HepG2 (cell line): ENCODE data around the gene NOL11. TPM values are rescaled to one million over a fixed set of nuclear protein-coding genes. Genes with fewer than 3 reads are reported as not detected.

Experiments
- GATAD2A ChIP-seq: IDR thresholded peaks from 2 replicates; pipeline ENCODE4 v1.6.1; 2016
- IRX3 ChIP-seq: sonication (generic); formaldehyde crosslinking; IDR thresholded peaks from 2 replicates; pipeline ENCODE4 v1.8.1; 2023; ENCODE audit warnings: mild to moderate bottlenecking, low read depth, missing genetic modification reagents, borderline replicate concordance
- MBNL3 ChIP-seq: fragments of 250-450 bp; sonication (Bioruptor Pico); conservative IDR thresholded peaks from 2 replicates; pipeline ENCODE4 v1.8.0; 2022; ENCODE audit warnings: mild to moderate bottlenecking, inconsistent platforms
- MXI1 ChIP-seq: IDR thresholded peaks from 3 replicates; pipeline ENCODE4 v1.6.1; 2012; ENCODE audit warnings: low read depth, low read length, inconsistent platforms, borderline replicate concordance
- POGZ ChIP-seq: sonication (generic); formaldehyde crosslinking; IDR thresholded peaks from 2 replicates; pipeline ENCODE4 v1.4.0; 2020; ENCODE audit warnings: mild to moderate bottlenecking, missing genetic modification reagents
- PRMT3 ChIP-seq: sonication (generic); formaldehyde crosslinking; IDR thresholded peaks from 2 replicates; pipeline ENCODE4 v1.8.1; 2022; ENCODE audit warnings: low read depth, mild to moderate bottlenecking, moderate library complexity, missing genetic modification reagents, borderline replicate concordance
- RBFOX2 ChIP-seq: fragments of 200-400 bp; formaldehyde crosslinking; IDR thresholded peaks from 2 replicates; pipeline ENCODE4 v1.6.1; 2017; ENCODE audit warnings: low read depth, mild to moderate bottlenecking, low read length
- STAG1 ChIP-seq: sonication (generic); formaldehyde crosslinking; IDR thresholded peaks from 2 replicates; pipeline ENCODE4 v1.4.0; 2020; ENCODE audit warnings: missing genetic modification reagents
- ZMYM4 ChIP-seq: sonication (generic); formaldehyde crosslinking; IDR thresholded peaks from 2 replicates; pipeline ENCODE4 v1.8.1; 2023; ENCODE audit warnings: mild to moderate bottlenecking, missing genetic modification reagents
- ZNF230 ChIP-seq: sonication (generic); formaldehyde crosslinking; IDR thresholded peaks from 2 replicates; pipeline ENCODE4 v1.4.0; 2020; ENCODE audit warnings: mild to moderate bottlenecking, missing genetic modification reagents
- ZNF296 ChIP-seq: sonication (generic); formaldehyde crosslinking; conservative IDR thresholded peaks from 2 replicates; pipeline ENCODE4 v1.5.0; 2020; ENCODE audit warnings: mild to moderate bottlenecking, missing genetic modification reagents
- ZNF432 ChIP-seq: sonication (generic); formaldehyde crosslinking; IDR thresholded peaks from 2 replicates; pipeline ENCODE4 v1.5.0; 2020; ENCODE audit warnings: missing genetic modification reagents, mild to moderate bottlenecking, borderline replicate concordance
- ZNF547 ChIP-seq: sonication (generic); formaldehyde crosslinking; IDR thresholded peaks from 2 replicates; pipeline ENCODE4 v1.5.1; 2020; ENCODE audit warnings: mild to moderate bottlenecking, missing genetic modification reagents
- ZNF550 ChIP-seq: sonication (generic); formaldehyde crosslinking; IDR thresholded peaks from 2 replicates; pipeline ENCODE4 v1.4.0; 2020; ENCODE audit warnings: mild to moderate bottlenecking, missing genetic modification reagents, borderline replicate concordance
- ZNF572 ChIP-seq: sonication (generic); formaldehyde crosslinking; IDR thresholded peaks from 2 replicates; pipeline ENCODE4 v1.5.1; 2020; ENCODE audit warnings: mild to moderate bottlenecking, missing genetic modification reagents
- ZNF598 ChIP-seq: sonication (generic); formaldehyde crosslinking; IDR thresholded peaks from 2 replicates; pipeline ENCODE4 v1.5.1; 2020; ENCODE audit warnings: mild to moderate bottlenecking, missing genetic modification reagents, borderline replicate concordance
- ZNF772 ChIP-seq: sonication (generic); formaldehyde crosslinking; IDR thresholded peaks from 2 replicates; pipeline ENCODE4 v1.5.0; 2020; ENCODE audit warnings: mild to moderate bottlenecking, missing genetic modification reagents
- ZNF782 ChIP-seq: sonication (generic); formaldehyde crosslinking; IDR thresholded peaks from 2 replicates; pipeline ENCODE4 v1.4.0; 2020; ENCODE audit warnings: missing genetic modification reagents, mild to moderate bottlenecking, borderline replicate concordance
- ZSCAN9 ChIP-seq: IDR thresholded peaks from 2 replicates; pipeline ENCODE4 v1.6.1; 2016; ENCODE audit warnings: borderline replicate concordance
- polyA plus RNA-seq, 8 experiments: library from polyadenylated mRNA; depleted of rRNA in 3 of 8; stranded (reverse) in 7 of 8; unstranded in 1 of 8; fragments of >200 nt; fragmentation: Illumina TruSeq in 4 of 8; extraction: Trizol in 4 of 8; gene quantifications; 2 replicates each; pipeline versions ENCODE4 v1.2.1 to v1.2.3, GENCODE V29; 2011 to 2016; ENCODE audit warnings: low read depth in 4 of 8, missing spikeins in 1 of 8, mixed read lengths in 1 of 8; ENCODE audit not compliant: insufficient read depth in 1 of 8
- total RNA-seq, 5 experiments: library from RNA; depleted of rRNA; stranded (reverse); fragments of >200 nt; fragmentation: Illumina TruSeq; extraction: Trizol; gene quantifications; 2 replicates each; pipeline ENCODE4 v1.2.3, GENCODE V29; 2016; ENCODE audit warnings: low read depth in 1 of 5
- TF ChIP-seq, protein P1 (sequence below): sonication (generic); formaldehyde crosslinking; IDR thresholded peaks from 2 replicates; pipeline ENCODE4 v1.4.0; 2020; ENCODE audit warnings: mild to moderate bottlenecking, missing genetic modification reagents
- TF ChIP-seq, protein P2 (sequence below): sonication (generic); formaldehyde crosslinking; IDR thresholded peaks from 2 replicates; pipeline ENCODE4 v1.5.0; 2020; ENCODE audit warnings: mild to moderate bottlenecking, missing genetic modification reagents, moderate library complexity
- TF ChIP-seq, protein P3 (sequence below): IDR thresholded peaks from 2 replicates; pipeline ENCODE4 v1.6.1; 2012; ENCODE audit warnings: inconsistent platforms

The NOL11 gene
- total and polyA plus RNA-seq, 2 of the 13 experiments (the other 11 are each of a cell fraction or from before 2014, with no cell fraction given) = 45.8 to 124 TPM

DNA sequence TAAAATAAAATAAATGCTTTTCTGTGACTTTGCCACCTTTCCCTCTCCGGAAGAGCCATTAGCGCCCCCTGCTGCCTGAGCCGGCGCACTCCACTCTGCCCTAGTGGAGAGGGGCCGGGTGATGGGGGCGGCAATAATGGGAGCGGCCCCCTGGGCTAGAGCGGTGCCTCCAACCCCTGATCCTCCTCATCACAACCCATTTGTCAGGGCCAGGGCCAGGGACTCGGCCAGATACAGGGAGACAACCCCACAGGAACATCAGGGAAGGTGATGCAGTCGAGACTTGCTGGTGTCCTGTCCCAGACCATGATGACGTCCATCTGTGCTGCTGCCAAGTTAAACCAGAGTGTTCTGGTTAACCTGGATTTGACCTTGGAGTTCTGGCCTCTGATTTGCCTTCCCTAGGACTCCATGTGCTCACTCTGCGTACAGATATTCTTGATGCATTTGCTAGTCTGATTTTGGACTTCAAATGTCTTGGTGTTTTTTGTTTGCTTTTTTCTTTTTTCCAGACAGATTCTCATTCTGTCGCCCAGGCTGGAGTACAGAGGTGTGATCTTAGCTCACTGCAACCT is 61.4 kb downstream of the NOL11 start (continued):
- no peak for TF ChIP-seq ZNF432 (CRISPR knock-in tag)
- TF ChIP-seq ZMYM4 (CRISPR knock-in tag) = 0 out of 2 replicates have a peak, but pooled peaks have one; percentile 26
- TF ChIP-seq ZNF782 (CRISPR knock-in tag) = no peak
- TF ChIP-seq, protein P1, sequence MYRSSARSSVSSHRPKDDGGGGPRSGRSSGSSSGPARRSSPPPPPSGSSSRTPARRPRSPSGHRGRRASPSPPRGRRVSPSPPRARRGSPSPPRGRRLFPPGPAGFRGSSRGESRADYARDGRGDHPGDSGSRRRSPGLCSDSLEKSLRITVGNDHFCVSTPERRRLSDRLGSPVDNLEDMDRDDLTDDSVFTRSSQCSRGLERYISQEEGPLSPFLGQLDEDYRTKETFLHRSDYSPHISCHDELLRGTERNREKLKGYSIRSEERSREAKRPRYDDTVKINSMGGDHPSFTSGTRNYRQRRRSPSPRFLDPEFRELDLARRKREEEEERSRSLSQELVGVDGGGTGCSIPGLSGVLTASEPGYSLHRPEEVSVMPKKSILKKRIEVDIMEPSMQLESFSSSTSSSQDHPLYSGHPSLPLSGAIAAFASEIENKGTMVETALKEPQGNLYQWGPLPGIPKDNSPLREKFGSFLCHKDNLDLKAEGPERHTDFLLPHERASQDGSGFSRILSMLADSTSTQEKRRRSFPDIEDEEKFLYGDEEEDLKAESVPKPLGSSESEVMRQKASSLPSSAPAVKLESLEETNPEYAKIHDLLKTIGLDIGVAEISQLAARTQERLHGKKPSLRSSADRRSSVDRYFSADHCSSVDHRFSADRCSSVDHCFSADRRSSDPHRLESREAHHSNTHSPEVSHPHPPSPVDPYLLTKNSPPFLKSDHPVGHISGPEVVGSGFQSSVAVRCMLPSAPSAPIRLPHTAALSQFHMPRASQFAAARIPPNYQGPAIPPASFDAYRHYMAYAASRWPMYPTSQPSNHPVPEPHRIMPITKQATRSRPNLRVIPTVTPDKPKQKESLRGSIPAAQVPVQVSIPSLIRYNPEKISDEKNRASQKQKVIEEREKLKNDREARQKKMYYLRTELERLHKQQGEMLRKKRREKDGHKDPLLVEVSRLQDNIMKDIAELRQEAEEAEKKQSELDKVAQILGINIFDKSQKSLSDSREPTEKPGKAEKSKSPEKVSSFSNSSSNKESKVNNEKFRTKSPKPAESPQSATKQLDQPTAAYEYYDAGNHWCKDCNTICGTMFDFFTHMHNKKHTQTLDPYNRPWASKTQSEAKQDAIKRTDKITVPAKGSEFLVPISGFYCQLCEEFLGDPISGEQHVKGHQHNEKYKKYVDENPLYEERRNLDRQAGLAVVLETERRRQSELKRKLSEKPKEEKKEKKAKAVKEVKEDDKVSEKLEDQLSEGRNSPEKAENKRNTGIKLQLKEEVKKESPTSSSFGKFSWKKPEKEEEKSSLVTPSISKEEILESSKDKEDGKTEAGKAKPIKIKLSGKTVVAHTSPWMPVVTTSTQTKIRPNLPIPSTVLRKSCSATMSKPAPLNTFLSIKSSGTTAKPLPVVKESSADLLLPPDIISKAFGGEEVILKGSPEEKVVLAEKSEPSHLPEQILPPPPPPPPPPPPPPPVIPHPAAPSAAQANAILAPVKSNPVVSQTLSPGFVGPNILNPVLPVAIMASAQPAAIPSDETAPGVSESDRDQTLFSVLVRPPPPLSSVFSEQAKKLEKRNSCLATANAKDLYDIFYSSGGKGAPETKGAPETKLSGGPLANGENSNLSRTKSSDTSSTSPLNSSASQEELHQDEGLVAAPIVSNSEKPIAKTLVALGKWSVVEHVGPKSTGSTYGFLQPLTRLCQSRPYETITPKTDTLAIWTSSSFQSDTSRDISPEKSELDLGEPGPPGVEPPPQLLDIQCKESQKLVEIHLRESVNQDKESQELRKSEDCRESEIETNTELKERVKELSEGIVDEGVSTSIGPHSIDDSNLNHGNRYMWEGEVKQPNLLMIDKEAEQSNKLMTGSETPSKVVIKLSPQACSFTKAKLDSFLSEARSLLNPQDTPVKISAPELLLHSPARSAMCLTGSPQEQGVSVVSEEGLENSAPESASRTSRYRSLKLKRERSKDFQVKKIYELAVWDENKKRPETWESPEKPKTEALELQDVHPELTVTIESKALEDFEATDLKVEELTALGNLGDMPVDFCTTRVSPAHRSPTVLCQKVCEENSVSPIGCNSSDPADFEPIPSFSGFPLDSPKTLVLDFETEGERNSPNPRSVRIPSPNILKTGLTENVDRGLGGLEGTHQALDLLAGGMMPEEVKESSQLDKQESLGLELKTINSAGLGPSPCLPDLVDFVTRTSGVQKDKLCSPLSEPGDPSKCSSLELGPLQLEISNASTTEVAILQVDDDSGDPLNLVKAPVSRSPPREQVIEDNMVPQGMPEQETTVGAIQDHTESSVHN (CRISPR knock-in tag) = no peak
- TF ChIP-seq PRMT3 (CRISPR knock-in tag) = no peak
- no peak for TF ChIP-seq ZNF547 (CRISPR knock-in tag)
- no peak for TF ChIP-seq ZNF572
- TF ChIP-seq RBFOX2 = no peak
- TF ChIP-seq ZNF296 = no peak
- TF ChIP-seq, protein P2, sequence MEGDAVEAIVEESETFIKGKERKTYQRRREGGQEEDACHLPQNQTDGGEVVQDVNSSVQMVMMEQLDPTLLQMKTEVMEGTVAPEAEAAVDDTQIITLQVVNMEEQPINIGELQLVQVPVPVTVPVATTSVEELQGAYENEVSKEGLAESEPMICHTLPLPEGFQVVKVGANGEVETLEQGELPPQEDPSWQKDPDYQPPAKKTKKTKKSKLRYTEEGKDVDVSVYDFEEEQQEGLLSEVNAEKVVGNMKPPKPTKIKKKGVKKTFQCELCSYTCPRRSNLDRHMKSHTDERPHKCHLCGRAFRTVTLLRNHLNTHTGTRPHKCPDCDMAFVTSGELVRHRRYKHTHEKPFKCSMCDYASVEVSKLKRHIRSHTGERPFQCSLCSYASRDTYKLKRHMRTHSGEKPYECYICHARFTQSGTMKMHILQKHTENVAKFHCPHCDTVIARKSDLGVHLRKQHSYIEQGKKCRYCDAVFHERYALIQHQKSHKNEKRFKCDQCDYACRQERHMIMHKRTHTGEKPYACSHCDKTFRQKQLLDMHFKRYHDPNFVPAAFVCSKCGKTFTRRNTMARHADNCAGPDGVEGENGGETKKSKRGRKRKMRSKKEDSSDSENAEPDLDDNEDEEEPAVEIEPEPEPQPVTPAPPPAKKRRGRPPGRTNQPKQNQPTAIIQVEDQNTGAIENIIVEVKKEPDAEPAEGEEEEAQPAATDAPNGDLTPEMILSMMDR = peak; percentile 83
- TF ChIP-seq MBNL3 (CRISPR knock-in tag) = no peak
- TF ChIP-seq POGZ (CRISPR knock-in tag) = no peak
- no peak for TF ChIP-seq ZSCAN9
- TF ChIP-seq IRX3 (CRISPR knock-in tag) = no peak
- no peak for TF ChIP-seq ZNF230 (CRISPR knock-in tag)
- peak; percentile 11; the same call in 1 of the 3 replicates for TF ChIP-seq MXI1
- peak; percentile 63 for TF ChIP-seq STAG1 (CRISPR knock-in tag)
- TF ChIP-seq ZNF772 (CRISPR knock-in tag) = no peak
- no peak for TF ChIP-seq ZNF550 (CRISPR knock-in tag)
- TF ChIP-seq, protein P3, sequence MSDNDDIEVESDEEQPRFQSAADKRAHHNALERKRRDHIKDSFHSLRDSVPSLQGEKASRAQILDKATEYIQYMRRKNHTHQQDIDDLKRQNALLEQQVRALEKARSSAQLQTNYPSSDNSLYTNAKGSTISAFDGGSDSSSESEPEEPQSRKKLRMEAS = no peak
- TF ChIP-seq ZNF598 (CRISPR knock-in tag) = no peak
- TF ChIP-seq GATAD2A (CRISPR knock-in tag) = 0 out of 2 replicates have a peak, but pooled peaks have one; percentile 23
